SIG-M5 treated with dmso at 0.1 percent for 504 hours (cell line): ENCODE measurements around the gene RAD51AP2.

Experiments used
- DNase-seq: peaks from one replicate; lab custom pipeline; 2025; ENCODE audit not compliant: unreplicated experiment; lab: John Stamatoyannopoulos, UW

The RAD51AP2 gene

GRCh38 chr2:17470855-17471641, 47.2 kb downstream of the RAD51AP2 start:
- no peak for DNase-seq

GRCh38 chr2:17461087-17461475, 57.2 kb downstream of the RAD51AP2 start:
- no peak for DNase-seq
